GM23338 (cell line): ENCODE results near the gene ARX. TPM values are rescaled to one million over a fixed set of nuclear protein-coding genes. Genes with fewer than 3 reads are reported as not detected.

ENCODE experiments used
- ATAC-seq: fragments of 200-7000 bp; cut with Tn5 transposase; 3 replicates; pipeline ENCODE4 v1.9.1; 2020
- DNase-seq: peaks from one replicate; pipeline ENCODE4 v3.0.0-alpha.2; 2015; ENCODE audit warnings: low spot score
- H2AFZ ChIP-seq: fragments of 200-600 bp; sonication (generic); 2 replicates; pipeline ENCODE4 v1.8.0; 2016; ENCODE audit warnings: antibody characterized with exemption, mild to moderate bottlenecking, moderate library complexity
- H3F3A ChIP-seq: fragments of 200-600 bp; sonication (generic); replicated peaks from 2 replicates; pipeline ENCODE4 v1.8.0; 2017; ENCODE audit warnings: antibody characterized with exemption, mixed run types, low read depth
- H3K27ac ChIP-seq: fragments of 200-600 bp; sonication (generic); 2 replicates; pipeline ENCODE4 v1.6.1; 2016; ENCODE audit warnings: low read depth
- H3K27me3 ChIP-seq: fragments of 200-600 bp; sonication (generic); 2 replicates; pipeline ENCODE4 v1.8.0; 2016; ENCODE audit warnings: mild to moderate bottlenecking, mixed run types, moderate library complexity; ENCODE audit not compliant: insufficient read depth
- H3K36me3 ChIP-seq: fragments of 200-600 bp; sonication (generic); 2 replicates; pipeline ENCODE4 v1.8.0; 2016; ENCODE audit warnings: mild to moderate bottlenecking; ENCODE audit not compliant: insufficient read depth
- H3K4me1 ChIP-seq: fragments of 200-600 bp; sonication (generic); 2 replicates; pipeline ENCODE4 v1.8.0; 2016; ENCODE audit warnings: mild to moderate bottlenecking, moderate library complexity; ENCODE audit not compliant: insufficient read depth
- H3K4me2 ChIP-seq: fragments of 200-600 bp; sonication (generic); 2 replicates; pipeline ENCODE4 v1.7.1; 2017; ENCODE audit warnings: mixed run types
- H3K4me3 ChIP-seq: fragments of 200-600 bp; sonication (generic); 2 replicates; pipeline ENCODE4 v1.6.1; 2016; ENCODE audit warnings: mixed run types
- H3K79me2 ChIP-seq: fragments of 200-600 bp; sonication (generic); replicated peaks from 2 replicates; pipeline ENCODE4 v1.8.0; 2017; ENCODE audit warnings: mild to moderate bottlenecking; ENCODE audit not compliant: insufficient read depth
- H3K9me2 ChIP-seq: fragments of 200-600 bp; sonication (generic); 2 replicates; pipeline ENCODE4 v1.8.0; 2017; ENCODE audit not compliant: insufficient read depth
- H4K20me1 ChIP-seq: fragments of 200-600 bp; sonication (generic); replicated peaks from 2 replicates; pipeline ENCODE4 v1.8.0; 2017; ENCODE audit warnings: mild to moderate bottlenecking; ENCODE audit not compliant: insufficient read depth
- H3K27ac Mint-ChIP-seq: 2 replicates; pipeline ENCODE4 v1.8.0; 2020; ENCODE audit warnings: inconsistent platforms, mild to moderate bottlenecking, moderate library complexity, mixed read lengths
- H3K27me3 Mint-ChIP-seq: 3 replicates; pipeline ENCODE4 v1.8.0; 2022; ENCODE audit warnings: low read depth, mild to moderate bottlenecking, moderate library complexity, mixed read lengths, inconsistent platforms; ENCODE audit not compliant: insufficient read depth, poor library complexity
- H3K36me3 Mint-ChIP-seq: 3 replicates; pipeline ENCODE4 v1.8.0; 2021; ENCODE audit warnings: low read depth, mild to moderate bottlenecking, inconsistent platforms, moderate library complexity, mixed read lengths
- H3K4me1 Mint-ChIP-seq: 3 replicates; pipeline ENCODE4 v1.8.0; 2020; ENCODE audit warnings: mild to moderate bottlenecking, inconsistent platforms, mixed read lengths
- H3K4me3 Mint-ChIP-seq: 3 replicates; pipeline ENCODE4 v1.8.0; 2021; ENCODE audit warnings: moderate library complexity, mild to moderate bottlenecking, inconsistent platforms, mixed read lengths
- H3K9me3 Mint-ChIP-seq: 3 replicates; pipeline ENCODE4 v1.8.0; 2020; ENCODE audit warnings: moderate library complexity, mild to moderate bottlenecking, inconsistent platforms, mixed read lengths
- CREB1 ChIP-seq: fragments of 250-450 bp; sonication (Bioruptor Pico); IDR thresholded peaks from 2 replicates; pipeline ENCODE4 v1.5.0; 2020; ENCODE audit warnings: low read depth, mild to moderate bottlenecking, moderate library complexity
- EZH2 ChIP-seq: fragments of 200-600 bp; sonication (generic); IDR thresholded peaks from one replicate; pipeline ENCODE4 v1.8.0; 2017; ENCODE audit warnings: antibody characterized with exemption, mild to moderate bottlenecking, low read depth; ENCODE audit not compliant: unreplicated experiment
- EZH2phosphoT487 ChIP-seq: fragments of 200-600 bp; sonication (generic); IDR thresholded peaks from one replicate; pipeline ENCODE4 v1.8.1; 2018; ENCODE audit warnings: antibody characterized with exemption; ENCODE audit not compliant: unreplicated experiment
- JUNB ChIP-seq: IDR thresholded peaks from one replicate; pipeline ENCODE4 v1.6.1; 2016; ENCODE audit warnings: antibody characterized with exemption; ENCODE audit not compliant: unreplicated experiment
- NANOG ChIP-seq: IDR thresholded peaks from 2 replicates; pipeline ENCODE4 v1.6.1; 2016; ENCODE audit warnings: antibody characterized with exemption, borderline replicate concordance
- POLR2AphosphoS5 ChIP-seq: IDR thresholded peaks from 2 replicates; pipeline ENCODE4 v1.6.1; 2016; ENCODE audit warnings: antibody characterized with exemption, low read depth
- STAT1 ChIP-seq: IDR thresholded peaks from one replicate; pipeline ENCODE4 v1.6.1; 2016; ENCODE audit warnings: antibody characterized with exemption; ENCODE audit not compliant: unreplicated experiment
- ZNF114 ChIP-seq: fragments of 250-450 bp; sonication (Bioruptor Pico); IDR thresholded peaks from 2 replicates; pipeline ENCODE4 v1.5.0; 2020; ENCODE audit warnings: mild to moderate bottlenecking, moderate library complexity
- ZNF331 ChIP-seq: fragments of 250-450 bp; sonication (Bioruptor Pico); IDR thresholded peaks from 2 replicates; pipeline ENCODE4 v1.5.0; 2020; ENCODE audit warnings: low read depth, mild to moderate bottlenecking, moderate library complexity
- polyA plus RNA-seq: library from polyadenylated mRNA; unstranded; fragments of >200 nt; fragmentation: Nextera tagmentation; extraction: Ambion mirVana; gene quantifications from 2 replicates; pipeline ENCODE4 v1.2.1, GENCODE V29; 2016
- total RNA-seq: library from RNA; depleted of rRNA; stranded (reverse); fragments of >200 nt; shearing (Covaris generic); gene quantifications from 2 replicates; pipeline ENCODE4 v1.2.3, GENCODE V29; 2014
- TF ChIP-seq, protein P1 (sequence below): IDR thresholded peaks from 2 replicates; pipeline ENCODE4 v1.6.1; 2016; ENCODE audit warnings: antibody characterized with exemption
- TF ChIP-seq, protein P2 (sequence below), 2 experiments: fragments of 200-600 bp in 1 of 2; sonication (generic) in 1 of 2; conservative IDR thresholded peaks; 2 replicates each; pipeline versions ENCODE4 v1.5.1 to v1.6.1; 2016 to 2017; ENCODE audit warnings: antibody characterized with exemption in 2 of 2, low read depth in 2 of 2, mild to moderate bottlenecking in 2 of 2, moderate library complexity in 1 of 2
- TF ChIP-seq, protein P3 (sequence below): fragments of 250-450 bp; sonication (Bioruptor Pico); IDR thresholded peaks from 2 replicates; pipeline ENCODE4 v1.5.0; 2020; ENCODE audit warnings: mild to moderate bottlenecking, moderate library complexity
- TF ChIP-seq, protein P4 (sequence below): IDR thresholded peaks from one replicate; pipeline ENCODE4 v1.6.1; 2018; ENCODE audit warnings: antibody characterized with exemption; ENCODE audit not compliant: unreplicated experiment

The ARX gene
- total and polyA plus RNA-seq, 2 experiments from 2014 or later: 0.13 TPM; not detected in 1

- no peak for DNase-seq
- no peaks in the 10 kb centered on the region for H3K36me3 Mint-ChIP-seq
- Histone ChIP-seq H3K4me1 (peaks cover 6% of the 10 kb centered on the region; the same call in 1 of the 2 replicates), H3K4me3 (no peak overlapping the region), H3K36me3 (no peaks in the 10 kb centered on the region), H4K20me1 (no peaks in the 10 kb centered on the region), H2AFZ (no peak overlapping the region), H3K4me2 (no peak overlapping the region), H3K27me3 (no peaks in the 10 kb centered on the region), H3K9me2 (no peaks in the 10 kb centered on the region), H3F3A (no peaks in the 10 kb centered on the region), H3K27ac (no peak overlapping the region), H3K79me2 (no peaks in the 10 kb centered on the region)
- H3K27me3 Mint-ChIP-seq: peaks cover 1% of the 10 kb centered on the region
- H3K27ac Mint-ChIP-seq: no peak overlapping the region
- H3K4me1 Mint-ChIP-seq: peaks cover 34% of the 10 kb centered on the region
- TF ChIP-seq, protein P1, sequence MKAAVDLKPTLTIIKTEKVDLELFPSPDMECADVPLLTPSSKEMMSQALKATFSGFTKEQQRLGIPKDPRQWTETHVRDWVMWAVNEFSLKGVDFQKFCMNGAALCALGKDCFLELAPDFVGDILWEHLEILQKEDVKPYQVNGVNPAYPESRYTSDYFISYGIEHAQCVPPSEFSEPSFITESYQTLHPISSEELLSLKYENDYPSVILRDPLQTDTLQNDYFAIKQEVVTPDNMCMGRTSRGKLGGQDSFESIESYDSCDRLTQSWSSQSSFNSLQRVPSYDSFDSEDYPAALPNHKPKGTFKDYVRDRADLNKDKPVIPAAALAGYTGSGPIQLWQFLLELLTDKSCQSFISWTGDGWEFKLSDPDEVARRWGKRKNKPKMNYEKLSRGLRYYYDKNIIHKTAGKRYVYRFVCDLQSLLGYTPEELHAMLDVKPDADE: no peak
- TF ChIP-seq POLR2AphosphoS5: no peak
- TF ChIP-seq JUNB: no peak
- TF ChIP-seq ZNF114 (CRISPR knock-in tag): no peak
- TF ChIP-seq NANOG: no peak
- no peak for TF ChIP-seq ZNF331
- no peak for TF ChIP-seq STAT1
- TF ChIP-seq, protein P2, sequence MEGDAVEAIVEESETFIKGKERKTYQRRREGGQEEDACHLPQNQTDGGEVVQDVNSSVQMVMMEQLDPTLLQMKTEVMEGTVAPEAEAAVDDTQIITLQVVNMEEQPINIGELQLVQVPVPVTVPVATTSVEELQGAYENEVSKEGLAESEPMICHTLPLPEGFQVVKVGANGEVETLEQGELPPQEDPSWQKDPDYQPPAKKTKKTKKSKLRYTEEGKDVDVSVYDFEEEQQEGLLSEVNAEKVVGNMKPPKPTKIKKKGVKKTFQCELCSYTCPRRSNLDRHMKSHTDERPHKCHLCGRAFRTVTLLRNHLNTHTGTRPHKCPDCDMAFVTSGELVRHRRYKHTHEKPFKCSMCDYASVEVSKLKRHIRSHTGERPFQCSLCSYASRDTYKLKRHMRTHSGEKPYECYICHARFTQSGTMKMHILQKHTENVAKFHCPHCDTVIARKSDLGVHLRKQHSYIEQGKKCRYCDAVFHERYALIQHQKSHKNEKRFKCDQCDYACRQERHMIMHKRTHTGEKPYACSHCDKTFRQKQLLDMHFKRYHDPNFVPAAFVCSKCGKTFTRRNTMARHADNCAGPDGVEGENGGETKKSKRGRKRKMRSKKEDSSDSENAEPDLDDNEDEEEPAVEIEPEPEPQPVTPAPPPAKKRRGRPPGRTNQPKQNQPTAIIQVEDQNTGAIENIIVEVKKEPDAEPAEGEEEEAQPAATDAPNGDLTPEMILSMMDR (conservative IDR thresholded peaks at IDR 0.05; ENCODE audit: low read depth in 2 of 2): no peak
- TF ChIP-seq, protein P3, sequence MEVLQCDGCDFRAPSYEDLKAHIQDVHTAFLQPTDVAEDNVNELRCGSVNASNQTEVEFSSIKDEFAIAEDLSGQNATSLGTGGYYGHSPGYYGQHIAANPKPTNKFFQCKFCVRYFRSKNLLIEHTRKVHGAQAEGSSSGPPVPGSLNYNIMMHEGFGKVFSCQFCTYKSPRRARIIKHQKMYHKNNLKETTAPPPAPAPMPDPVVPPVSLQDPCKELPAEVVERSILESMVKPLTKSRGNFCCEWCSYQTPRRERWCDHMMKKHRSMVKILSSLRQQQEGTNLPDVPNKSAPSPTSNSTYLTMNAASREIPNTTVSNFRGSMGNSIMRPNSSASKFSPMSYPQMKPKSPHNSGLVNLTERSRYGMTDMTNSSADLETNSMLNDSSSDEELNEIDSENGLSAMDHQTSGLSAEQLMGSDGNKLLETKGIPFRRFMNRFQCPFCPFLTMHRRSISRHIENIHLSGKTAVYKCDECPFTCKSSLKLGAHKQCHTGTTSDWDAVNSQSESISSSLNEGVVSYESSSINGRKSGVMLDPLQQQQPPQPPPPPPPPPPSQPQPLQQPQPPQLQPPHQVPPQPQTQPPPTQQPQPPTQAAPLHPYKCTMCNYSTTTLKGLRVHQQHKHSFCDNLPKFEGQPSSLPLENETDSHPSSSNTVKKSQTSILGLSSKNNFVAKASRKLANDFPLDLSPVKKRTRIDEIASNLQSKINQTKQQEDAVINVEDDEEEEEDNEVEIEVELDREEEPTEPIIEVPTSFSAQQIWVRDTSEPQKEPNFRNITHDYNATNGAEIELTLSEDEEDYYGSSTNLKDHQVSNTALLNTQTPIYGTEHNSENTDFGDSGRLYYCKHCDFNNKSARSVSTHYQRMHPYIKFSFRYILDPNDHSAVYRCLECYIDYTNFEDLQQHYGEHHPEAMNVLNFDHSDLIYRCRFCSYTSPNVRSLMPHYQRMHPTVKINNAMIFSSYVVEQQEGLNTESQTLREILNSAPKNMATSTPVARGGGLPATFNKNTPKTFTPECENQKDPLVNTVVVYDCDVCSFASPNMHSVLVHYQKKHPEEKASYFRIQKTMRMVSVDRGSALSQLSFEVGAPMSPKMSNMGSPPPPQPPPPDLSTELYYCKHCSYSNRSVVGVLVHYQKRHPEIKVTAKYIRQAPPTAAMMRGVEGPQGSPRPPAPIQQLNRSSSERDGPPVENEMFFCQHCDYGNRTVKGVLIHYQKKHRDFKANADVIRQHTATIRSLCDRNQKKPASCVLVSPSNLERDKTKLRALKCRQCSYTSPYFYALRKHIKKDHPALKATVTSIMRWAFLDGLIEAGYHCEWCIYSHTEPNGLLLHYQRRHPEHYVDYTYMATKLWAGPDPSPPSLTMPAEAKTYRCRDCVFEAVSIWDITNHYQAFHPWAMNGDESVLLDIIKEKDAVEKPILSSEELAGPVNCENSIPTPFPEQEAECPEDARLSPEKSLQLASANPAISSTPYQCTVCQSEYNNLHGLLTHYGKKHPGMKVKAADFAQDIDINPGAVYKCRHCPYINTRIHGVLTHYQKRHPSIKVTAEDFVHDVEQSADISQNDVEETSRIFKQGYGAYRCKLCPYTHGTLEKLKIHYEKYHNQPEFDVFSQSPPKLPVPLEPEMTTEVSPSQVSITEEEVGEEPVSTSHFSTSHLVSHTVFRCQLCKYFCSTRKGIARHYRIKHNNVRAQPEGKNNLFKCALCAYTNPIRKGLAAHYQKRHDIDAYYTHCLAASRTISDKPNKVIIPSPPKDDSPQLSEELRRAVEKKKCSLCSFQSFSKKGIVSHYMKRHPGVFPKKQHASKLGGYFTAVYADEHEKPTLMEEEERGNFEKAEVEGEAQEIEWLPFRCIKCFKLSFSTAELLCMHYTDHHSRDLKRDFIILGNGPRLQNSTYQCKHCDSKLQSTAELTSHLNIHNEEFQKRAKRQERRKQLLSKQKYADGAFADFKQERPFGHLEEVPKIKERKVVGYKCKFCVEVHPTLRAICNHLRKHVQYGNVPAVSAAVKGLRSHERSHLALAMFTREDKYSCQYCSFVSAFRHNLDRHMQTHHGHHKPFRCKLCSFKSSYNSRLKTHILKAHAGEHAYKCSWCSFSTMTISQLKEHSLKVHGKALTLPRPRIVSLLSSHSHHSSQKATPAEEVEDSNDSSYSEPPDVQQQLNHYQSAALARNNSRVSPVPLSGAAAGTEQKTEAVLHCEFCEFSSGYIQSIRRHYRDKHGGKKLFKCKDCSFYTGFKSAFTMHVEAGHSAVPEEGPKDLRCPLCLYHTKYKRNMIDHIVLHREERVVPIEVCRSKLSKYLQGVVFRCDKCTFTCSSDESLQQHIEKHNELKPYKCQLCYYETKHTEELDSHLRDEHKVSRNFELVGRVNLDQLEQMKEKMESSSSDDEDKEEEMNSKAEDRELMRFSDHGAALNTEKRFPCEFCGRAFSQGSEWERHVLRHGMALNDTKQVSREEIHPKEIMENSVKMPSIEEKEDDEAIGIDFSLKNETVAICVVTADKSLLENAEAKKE (CRISPR knock-in tag): no peak
- no peak for TF ChIP-seq EZH2phosphoT487
- TF ChIP-seq CREB1: no peak
- TF ChIP-seq, protein P4, sequence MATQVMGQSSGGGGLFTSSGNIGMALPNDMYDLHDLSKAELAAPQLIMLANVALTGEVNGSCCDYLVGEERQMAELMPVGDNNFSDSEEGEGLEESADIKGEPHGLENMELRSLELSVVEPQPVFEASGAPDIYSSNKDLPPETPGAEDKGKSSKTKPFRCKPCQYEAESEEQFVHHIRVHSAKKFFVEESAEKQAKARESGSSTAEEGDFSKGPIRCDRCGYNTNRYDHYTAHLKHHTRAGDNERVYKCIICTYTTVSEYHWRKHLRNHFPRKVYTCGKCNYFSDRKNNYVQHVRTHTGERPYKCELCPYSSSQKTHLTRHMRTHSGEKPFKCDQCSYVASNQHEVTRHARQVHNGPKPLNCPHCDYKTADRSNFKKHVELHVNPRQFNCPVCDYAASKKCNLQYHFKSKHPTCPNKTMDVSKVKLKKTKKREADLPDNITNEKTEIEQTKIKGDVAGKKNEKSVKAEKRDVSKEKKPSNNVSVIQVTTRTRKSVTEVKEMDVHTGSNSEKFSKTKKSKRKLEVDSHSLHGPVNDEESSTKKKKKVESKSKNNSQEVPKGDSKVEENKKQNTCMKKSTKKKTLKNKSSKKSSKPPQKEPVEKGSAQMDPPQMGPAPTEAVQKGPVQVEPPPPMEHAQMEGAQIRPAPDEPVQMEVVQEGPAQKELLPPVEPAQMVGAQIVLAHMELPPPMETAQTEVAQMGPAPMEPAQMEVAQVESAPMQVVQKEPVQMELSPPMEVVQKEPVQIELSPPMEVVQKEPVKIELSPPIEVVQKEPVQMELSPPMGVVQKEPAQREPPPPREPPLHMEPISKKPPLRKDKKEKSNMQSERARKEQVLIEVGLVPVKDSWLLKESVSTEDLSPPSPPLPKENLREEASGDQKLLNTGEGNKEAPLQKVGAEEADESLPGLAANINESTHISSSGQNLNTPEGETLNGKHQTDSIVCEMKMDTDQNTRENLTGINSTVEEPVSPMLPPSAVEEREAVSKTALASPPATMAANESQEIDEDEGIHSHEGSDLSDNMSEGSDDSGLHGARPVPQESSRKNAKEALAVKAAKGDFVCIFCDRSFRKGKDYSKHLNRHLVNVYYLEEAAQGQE: no peak
- no peak for TF ChIP-seq EZH2
- no peak overlapping the region for H3K4me3 Mint-ChIP-seq
- H3K9me3 Mint-ChIP-seq: no peaks in the 10 kb centered on the region
- no peak for ATAC-seq
Measured at GRCh38 chrX:24956828-24957227, 58.9 kb downstream of the ARX start.
